ENCODE measurements around the gene F2R. TPM values are rescaled to one million over a fixed set of nuclear protein-coding genes. Genes with fewer than 3 reads are reported as not detected.

The F2R gene
- total RNA-seq, 3 donors from 2014 or later = 1.4 to 5.6 (median 4.3) TPM

DNA sequence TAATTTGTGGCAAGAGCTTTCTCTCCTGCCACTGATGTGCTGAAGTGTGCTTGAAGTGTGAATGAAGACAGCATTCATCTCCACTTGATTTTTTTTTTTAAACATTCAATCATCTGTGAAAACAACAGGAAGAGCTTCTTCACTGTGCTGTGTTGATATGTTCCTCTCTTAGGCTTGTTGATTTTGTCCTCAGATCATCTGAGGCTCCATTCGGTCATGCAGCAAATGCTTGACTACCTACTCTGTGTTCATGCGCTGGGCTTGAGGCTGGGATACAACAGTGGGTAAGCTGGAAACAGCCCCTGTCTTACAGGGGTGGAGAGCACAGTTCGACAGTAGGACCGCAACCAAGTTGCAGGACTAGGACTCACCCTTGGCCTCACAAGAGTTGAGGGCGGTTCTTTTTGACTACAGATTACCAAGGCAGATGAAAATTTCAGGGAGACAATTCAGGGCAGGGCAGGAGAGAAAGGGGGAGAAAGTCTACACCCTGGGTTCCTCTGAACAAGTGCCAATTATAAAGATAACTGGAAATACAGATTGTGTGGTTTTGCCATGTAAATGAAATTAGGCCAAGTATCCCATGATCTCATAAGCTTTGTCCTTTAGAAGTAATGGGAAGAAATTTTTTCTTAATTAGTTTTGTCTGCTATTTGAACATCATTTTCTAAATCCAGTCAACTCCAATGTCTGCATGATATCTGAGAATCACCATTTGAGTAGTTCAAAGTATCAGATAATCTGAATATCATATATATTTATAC, 31.0 kb upstream of the F2R start:
- no peak for DNase-seq
- Mint-ChIP-seq H3K27me3 (ENCODE audit: low read depth) (no peaks in the 10 kb centered on the region), H3K36me3 (ENCODE audit: insufficient read depth) (peaks cover 45% of the 10 kb centered on the region), H3K4me1 (ENCODE audit: low read depth) (peaks cover 4% of the 10 kb centered on the region), H3K9me3 (no peaks in the 10 kb centered on the region), H3K4me3 (no peak overlapping the region)
- no peak for ATAC-seq

DNA sequence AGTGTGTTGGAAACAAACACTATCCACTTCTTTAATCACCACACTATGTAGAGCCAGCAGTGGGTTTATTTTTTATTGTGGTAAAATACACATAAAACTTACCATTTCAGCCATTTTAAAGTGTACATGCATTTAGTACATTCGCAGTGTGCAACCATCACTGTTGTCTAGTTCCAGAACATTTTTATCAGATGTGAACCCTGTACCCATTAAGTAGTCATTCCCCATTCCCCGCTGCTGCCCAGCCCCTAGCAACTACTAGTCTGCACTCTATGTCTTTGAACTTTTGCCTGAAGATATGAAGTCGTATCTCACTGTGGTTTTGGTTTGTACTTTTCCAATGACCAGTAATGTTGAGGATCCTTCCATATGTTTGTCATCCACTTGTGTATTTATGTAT, 30.2 kb upstream of the F2R start:
- Mint-ChIP-seq H3K27me3 (ENCODE audit: low read depth) (no peaks in the 10 kb centered on the region), H3K4me3 (no peak overlapping the region), H3K36me3 (ENCODE audit: insufficient read depth) (peaks cover 47% of the 10 kb centered on the region), H3K4me1 (ENCODE audit: low read depth) (peaks cover 4% of the 10 kb centered on the region), H3K9me3 (no peaks in the 10 kb centered on the region)
- ATAC-seq (no peak), DNase-seq (no peak)

DNA sequence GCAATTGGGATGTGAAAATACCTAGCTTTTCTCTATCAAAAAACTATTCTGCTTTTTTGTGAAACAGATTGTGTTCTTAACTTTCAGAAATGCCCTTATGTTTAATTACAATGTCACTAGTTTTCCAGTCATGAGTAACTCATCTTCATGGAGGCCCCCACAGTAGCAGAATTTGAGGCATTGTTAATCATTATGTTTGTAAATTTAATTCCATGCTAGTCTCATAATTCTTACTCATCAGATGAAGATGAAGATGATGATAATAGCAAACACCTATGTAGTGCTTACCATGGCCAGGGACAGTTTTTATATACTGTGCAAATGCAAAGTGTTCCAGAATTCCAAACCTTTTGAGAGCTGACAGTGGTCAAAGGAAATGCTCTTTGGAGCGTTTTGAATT, 27.7 kb upstream of the F2R start:
- Mint-ChIP-seq H3K9me3 (no peaks in the 10 kb centered on the region), H3K36me3 (ENCODE audit: insufficient read depth) (peaks cover 47% of the 10 kb centered on the region), H3K4me1 (ENCODE audit: low read depth) (peaks cover 11% of the 10 kb centered on the region), H3K4me3 (no peak overlapping the region), H3K27me3 (ENCODE audit: low read depth) (no peaks in the 10 kb centered on the region)
- no peak for ATAC-seq
- DNase-seq = no peak

DNA sequence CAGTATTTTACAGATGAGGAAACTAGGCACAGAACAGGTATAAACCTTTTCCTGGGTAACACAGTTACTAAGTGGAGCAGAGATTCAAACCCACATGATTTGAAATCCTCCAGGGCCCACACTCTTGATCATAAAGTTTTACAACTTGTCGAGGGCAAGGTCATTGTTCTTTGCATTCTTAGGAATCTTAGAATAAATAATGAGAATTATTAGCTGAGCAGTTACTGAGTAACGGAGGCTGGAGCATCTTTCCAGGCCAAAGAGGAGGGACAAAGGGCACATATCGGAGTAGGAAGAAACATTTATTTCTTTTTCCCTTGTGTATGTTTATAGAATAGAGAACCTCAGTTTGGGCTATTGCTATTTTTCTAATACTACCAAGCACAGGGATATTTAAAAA, 27.1 kb upstream of the F2R start:
- DNase-seq = no peak
- peaks cover 11% of the 10 kb centered on the region for H3K4me1 Mint-ChIP-seq (ENCODE audit: low read depth)
- no peak for ATAC-seq
- no peaks in the 10 kb centered on the region for H3K9me3 Mint-ChIP-seq
- peaks cover 42% of the 10 kb centered on the region for H3K36me3 Mint-ChIP-seq (ENCODE audit: insufficient read depth)
- H3K27me3 Mint-ChIP-seq (ENCODE audit: low read depth) = no peaks in the 10 kb centered on the region
- no peak overlapping the region for H3K4me3 Mint-ChIP-seq

DNA sequence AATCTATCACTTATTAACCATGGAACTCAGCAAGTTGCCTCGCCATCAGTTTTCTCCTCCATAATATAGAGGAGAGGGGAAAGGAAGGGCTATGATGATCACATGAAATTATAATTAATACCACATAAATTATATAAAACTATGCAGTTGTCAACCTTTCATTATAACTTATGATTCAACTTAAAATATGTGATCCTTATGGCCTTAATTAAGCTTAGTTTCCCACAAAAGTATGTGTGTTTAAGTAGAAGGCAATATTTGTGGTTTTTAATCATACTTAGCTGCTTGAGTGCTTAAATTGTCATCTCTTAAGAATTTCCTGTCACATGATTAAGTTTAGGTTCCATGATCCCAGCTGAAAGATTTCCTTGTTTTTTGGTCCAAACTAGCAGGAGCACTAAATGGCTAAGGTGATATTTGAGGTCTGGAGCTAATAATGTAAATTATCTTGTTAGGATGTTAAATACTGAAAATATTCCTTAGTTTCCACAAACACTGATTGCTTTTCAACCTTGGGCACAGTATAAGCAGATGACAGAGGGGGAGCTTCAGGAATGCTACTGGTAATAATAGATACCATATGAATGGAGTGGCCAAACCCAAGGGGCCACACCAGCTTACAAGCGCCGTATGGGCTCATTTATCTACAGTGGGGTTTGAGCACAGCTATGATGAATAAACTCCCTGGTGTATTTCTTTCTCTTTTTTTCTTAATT, 26.4 kb upstream of the F2R start:
- no peak for DNase-seq
- peaks cover 11% of the 10 kb centered on the region for H3K4me1 Mint-ChIP-seq (ENCODE audit: low read depth)
- no peaks in the 10 kb centered on the region for H3K9me3 Mint-ChIP-seq
- ATAC-seq = no peak
- peaks cover 40% of the 10 kb centered on the region for H3K36me3 Mint-ChIP-seq (ENCODE audit: insufficient read depth)
- H3K27me3 Mint-ChIP-seq (ENCODE audit: low read depth) = no peaks in the 10 kb centered on the region
- no peak overlapping the region for H3K4me3 Mint-ChIP-seq

DNA sequence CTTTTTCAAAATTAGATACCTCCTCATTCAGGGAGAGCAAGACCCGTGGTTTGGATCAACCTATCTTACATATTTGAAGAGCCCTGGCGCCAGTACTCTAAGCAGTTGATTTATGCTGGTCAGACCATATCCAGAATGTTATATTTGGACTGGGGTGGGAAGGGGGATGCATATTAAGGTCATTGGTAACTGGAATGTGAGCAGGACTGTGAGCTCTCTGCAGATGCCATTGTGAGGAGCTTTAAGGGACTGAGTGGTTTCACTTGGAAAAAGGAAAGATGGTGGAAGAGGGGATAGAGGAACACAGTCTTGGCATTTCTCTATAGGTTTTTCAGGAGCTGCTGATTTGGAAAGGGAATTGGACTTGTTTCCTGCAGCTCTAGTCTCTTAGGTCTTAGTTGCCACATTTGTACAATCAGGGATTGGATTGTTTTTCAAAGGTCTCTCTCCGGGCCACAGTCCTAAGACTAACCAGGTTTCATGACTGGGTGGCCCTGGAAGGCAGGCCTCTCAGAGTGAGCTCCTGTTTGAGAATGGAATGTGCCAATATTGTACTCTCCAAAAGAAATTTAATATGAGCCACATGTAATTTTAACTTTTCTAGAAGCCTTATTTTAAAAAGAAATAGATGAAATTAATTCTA, 25.8 kb upstream of the F2R start:
- Mint-ChIP-seq H3K4me1 (ENCODE audit: low read depth) (peaks cover 11% of the 10 kb centered on the region), H3K4me3 (no peak overlapping the region), H3K36me3 (ENCODE audit: insufficient read depth) (peaks cover 40% of the 10 kb centered on the region), H3K27me3 (ENCODE audit: low read depth) (no peaks in the 10 kb centered on the region), H3K9me3 (no peaks in the 10 kb centered on the region)
- ATAC-seq (no peak), DNase-seq (no peak)

DNA sequence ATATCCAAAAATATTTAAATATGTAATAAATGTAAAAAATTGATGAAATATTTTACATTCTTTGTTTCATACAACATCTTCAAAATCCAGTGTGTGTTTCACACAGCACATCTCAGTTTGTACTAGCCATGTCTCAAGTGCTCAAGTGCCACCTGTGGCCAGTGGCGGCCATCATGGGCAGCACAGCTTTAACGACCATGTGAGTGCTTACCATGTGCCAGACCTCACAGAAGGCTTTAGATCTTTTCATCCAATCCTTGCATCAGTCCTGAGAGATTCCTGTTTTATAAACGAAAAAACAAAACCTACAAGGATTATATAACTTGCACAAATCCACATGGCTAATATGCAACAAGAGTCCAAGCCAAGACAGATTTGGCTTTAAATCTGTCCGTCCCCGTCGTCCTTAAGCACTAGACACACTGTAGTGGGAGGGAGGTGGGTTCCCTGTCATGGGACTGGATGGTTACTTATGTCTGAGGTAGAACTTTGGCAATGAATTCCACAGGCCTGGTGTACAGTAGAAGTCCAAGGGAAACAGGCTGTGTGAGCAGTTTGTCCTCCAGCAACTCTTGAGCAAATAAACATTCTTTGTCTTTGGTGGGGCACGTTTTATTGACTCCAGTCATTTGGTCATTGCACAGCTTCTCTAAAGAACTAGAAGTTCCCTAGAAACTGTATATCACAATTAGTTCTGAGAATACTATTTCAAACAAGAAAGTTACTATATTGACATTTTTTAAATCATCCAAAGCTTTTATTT, 25.0 kb upstream of the F2R start:
- Mint-ChIP-seq H3K4me3 (no peak overlapping the region), H3K4me1 (ENCODE audit: low read depth) (peaks cover 11% of the 10 kb centered on the region), H3K27me3 (ENCODE audit: low read depth) (no peaks in the 10 kb centered on the region), H3K36me3 (ENCODE audit: insufficient read depth) (peaks cover 41% of the 10 kb centered on the region), H3K9me3 (no peaks in the 10 kb centered on the region)
- no peak for DNase-seq
- ATAC-seq = no peak

DNA sequence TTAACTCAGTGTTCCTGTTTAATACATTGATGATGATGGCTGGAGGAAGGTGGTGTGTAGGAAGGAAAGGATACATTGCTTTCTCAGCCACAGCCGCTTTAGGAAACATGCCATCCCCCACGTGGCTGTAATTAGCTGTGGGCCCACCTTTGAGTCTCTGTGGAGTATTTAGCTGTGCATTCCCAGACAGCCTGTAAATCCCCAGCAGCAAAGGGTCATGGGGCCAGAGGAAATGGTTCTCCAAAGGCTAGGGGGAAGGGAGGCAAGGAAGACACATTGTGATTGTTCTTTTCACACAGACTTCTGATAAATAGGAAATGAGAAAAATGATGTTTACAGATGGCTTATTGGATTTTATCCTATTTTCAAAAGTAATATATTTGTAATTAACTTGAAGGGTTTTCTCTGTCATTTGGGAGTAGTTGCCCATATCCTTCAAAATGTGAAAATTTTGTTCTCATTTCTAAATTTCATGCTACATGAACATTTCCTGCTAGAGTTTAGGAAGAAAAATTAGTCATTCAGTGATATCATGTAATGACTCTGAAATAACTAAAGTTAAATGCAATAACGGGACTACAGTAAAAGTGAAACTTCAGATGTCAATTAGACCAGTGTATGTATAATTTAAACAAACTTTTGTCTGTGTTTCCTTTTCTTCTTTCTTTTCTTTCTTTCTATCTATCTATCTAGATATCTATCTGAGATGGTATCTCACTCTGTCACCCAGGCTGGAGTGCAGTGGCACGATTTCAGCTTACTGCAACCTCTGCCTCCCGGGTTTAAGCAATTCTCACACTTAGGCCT, 24.3 kb upstream of the F2R start:
- DNase-seq = no peak
- H3K36me3 Mint-ChIP-seq (ENCODE audit: insufficient read depth) = peaks cover 42% of the 10 kb centered on the region
- no peak overlapping the region for H3K4me3 Mint-ChIP-seq
- H3K27me3 Mint-ChIP-seq (ENCODE audit: low read depth) = no peaks in the 10 kb centered on the region
- no peaks in the 10 kb centered on the region for H3K9me3 Mint-ChIP-seq
- peak; percentile 66 to 88 for ATAC-seq
- H3K4me1 Mint-ChIP-seq (ENCODE audit: low read depth) = peaks cover 11% of the 10 kb centered on the region

DNA sequence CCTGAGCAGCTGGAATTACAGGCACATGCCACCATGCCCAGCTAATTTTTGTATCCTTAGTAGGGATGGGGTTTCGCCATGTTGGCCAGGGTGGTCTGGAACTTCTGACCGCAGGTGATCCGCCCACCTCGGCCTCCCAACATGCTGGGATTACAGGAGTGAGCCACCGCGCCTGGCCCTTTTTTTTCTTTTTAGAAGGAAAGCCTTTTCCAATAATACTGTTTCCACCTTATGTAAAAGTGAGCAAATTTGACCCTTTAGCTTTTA, 23.7 kb upstream of the F2R start:
- H3K27me3 Mint-ChIP-seq (ENCODE audit: low read depth) = no peaks in the 10 kb centered on the region
- H3K4me3 Mint-ChIP-seq = no peak overlapping the region
- no peak for ATAC-seq
- no peaks in the 10 kb centered on the region for H3K9me3 Mint-ChIP-seq
- DNase-seq = no peak
- H3K36me3 Mint-ChIP-seq (ENCODE audit: insufficient read depth) = peaks cover 39% of the 10 kb centered on the region
- H3K4me1 Mint-ChIP-seq (ENCODE audit: low read depth) = peaks cover 11% of the 10 kb centered on the region

DNA sequence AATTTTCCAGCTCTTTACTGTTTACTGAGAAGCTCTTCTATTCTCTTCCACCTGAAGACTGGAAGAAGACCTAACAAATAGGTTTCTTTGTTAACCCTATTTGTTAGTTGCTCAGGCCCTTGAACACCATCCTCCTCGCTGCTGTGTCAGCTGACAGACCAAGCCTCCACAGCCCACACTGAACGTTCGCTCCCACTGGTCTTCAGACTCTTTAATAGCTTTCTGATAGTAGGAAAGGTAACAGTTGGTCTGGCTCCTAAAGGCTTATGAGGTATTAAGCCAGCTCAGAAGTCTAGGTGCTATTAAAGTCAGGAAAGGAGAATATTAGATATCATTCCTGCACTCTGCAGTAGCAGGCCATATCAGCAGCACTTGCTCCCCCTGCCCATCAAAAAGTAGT, 23.3 kb upstream of the F2R start:
- H3K4me1 Mint-ChIP-seq (ENCODE audit: low read depth) = peaks cover 11% of the 10 kb centered on the region
- no peaks in the 10 kb centered on the region for H3K27me3 Mint-ChIP-seq (ENCODE audit: low read depth)
- H3K9me3 Mint-ChIP-seq = no peaks in the 10 kb centered on the region
- no peak for DNase-seq
- H3K36me3 Mint-ChIP-seq (ENCODE audit: insufficient read depth) = peaks cover 41% of the 10 kb centered on the region
- no peak for ATAC-seq
- no peak overlapping the region for H3K4me3 Mint-ChIP-seq

DNA sequence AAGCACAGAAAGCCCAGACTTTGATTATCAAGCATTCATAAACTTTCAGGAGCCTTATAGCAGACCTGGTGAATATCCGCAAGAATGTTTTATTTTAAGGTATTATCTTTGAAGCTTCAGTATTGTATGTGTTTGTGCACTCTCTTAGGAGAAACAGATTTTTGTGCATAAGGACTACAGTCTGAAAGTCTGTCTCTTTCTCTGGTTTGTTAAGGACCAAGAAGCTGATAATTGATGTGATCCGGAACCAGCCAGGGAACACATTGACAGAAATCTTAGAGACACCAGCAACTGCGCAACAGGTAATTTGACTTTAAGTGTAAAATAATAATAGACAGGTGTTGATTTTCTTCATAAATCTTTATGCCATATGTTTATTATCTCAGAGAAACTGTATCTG, 22.8 kb upstream of the F2R start:
- Mint-ChIP-seq H3K4me3 (no peak overlapping the region), H3K36me3 (ENCODE audit: insufficient read depth) (peaks cover 41% of the 10 kb centered on the region)

DNA sequence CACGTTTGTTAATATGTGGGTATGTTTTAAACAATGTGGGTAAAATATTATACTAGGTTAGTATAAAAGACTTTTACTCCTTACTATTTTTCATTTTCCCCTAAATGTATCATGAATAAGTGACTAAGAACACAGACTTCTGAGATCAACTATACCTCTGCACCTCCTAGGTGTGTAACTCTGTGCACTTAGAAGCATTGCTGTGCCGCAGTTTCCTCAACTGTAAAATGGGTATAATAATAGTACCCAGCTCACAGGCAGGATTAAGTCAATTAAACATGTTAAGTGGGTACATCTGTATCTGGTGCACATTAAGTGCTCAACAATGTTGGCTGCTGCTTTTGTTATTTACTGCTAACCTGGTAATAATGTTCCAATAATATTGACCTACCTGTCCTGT, 21.6 kb upstream of the F2R start:
- Mint-ChIP-seq H3K9me3 (no peaks in the 10 kb centered on the region), H3K27me3 (ENCODE audit: low read depth) (no peaks in the 10 kb centered on the region), H3K4me3 (no peak overlapping the region), H3K36me3 (ENCODE audit: insufficient read depth) (peaks cover 41% of the 10 kb centered on the region), H3K4me1 (ENCODE audit: low read depth) (peaks cover 11% of the 10 kb centered on the region)
- DNase-seq = no peak
- no peak for ATAC-seq

More for the DNA sequence above, 22.8 kb upstream of the F2R start:
- Mint-ChIP-seq H3K27me3 (ENCODE audit: low read depth) (no peaks in the 10 kb centered on the region), H3K9me3 (no peaks in the 10 kb centered on the region), H3K4me1 (ENCODE audit: low read depth) (peaks cover 11% of the 10 kb centered on the region)
- ATAC-seq (no peak), DNase-seq (no peak)

DNA sequence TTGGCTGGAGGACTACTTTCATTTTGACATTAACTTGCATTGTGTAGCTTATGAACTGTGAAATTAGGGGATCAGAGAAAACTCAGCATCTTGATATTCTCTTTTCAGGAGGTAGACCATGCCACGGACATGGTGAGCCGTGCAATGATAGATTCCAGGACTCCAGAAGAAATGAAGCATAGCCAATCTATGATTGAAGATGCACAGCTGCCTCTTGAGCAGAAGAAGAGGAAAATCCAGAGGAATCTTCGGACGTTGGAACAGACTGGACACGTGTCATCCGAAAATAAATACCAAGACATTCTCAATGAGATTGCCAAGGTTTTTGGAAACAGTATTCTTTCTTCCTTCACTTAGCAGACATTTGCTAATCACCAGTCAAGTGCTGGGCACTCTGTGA, 20.6 kb upstream of the F2R start:
- Mint-ChIP-seq H3K9me3 (no peaks in the 10 kb centered on the region), H3K27me3 (ENCODE audit: low read depth) (no peaks in the 10 kb centered on the region), H3K4me1 (ENCODE audit: low read depth) (peaks cover 11% of the 10 kb centered on the region), H3K36me3 (ENCODE audit: insufficient read depth) (peaks cover 35% of the 10 kb centered on the region), H3K4me3 (no peak overlapping the region)
- DNase-seq (no peak), ATAC-seq (no peak)

DNA sequence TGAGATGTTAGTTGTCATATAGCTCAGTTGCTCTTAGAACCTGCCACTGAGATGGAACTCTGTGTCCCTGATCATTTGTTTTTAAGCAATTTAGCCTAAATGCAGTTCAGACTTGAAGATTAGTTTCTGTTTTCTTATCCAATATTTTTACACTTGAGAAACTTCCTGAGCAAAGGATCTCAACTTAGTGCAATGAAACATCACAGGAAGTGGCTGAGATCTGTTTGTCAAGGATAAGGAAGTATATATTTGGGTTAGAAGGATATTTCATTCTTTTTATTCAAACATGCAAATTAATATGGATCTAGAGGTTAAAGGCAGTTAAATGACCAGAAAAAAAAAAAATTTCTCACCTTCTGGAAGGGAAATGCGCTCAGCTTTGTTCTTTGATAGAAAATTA, 19.7 kb upstream of the F2R start:
- Mint-ChIP-seq H3K27me3 (ENCODE audit: low read depth) (no peaks in the 10 kb centered on the region), H3K4me3 (no peak overlapping the region), H3K4me1 (ENCODE audit: low read depth) (peaks cover 7% of the 10 kb centered on the region), H3K36me3 (ENCODE audit: insufficient read depth) (peaks cover 39% of the 10 kb centered on the region), H3K9me3 (no peaks in the 10 kb centered on the region)
- DNase-seq (no peak), ATAC-seq (no peak)

All from activated T-cell treated with anti-CD3 and anti-CD28 coated beads, Interleukin-2, amount 50 U/mL, for 4 hours (primary cell).